ENCODE measurements around the gene SRP14. TPM values are rescaled to one million over a fixed set of nuclear protein-coding genes. Genes with fewer than 3 reads are reported as not detected.
"Not testable (repeated sequence)": the region's sequence is repeated elsewhere in the genome, so short reads cannot be mapped to it uniquely, and the experiment has no call there.

The SRP14 gene
- total RNA-seq, 4 donors from 2014 or later = 327 to 576 (median 408) TPM

DNA sequence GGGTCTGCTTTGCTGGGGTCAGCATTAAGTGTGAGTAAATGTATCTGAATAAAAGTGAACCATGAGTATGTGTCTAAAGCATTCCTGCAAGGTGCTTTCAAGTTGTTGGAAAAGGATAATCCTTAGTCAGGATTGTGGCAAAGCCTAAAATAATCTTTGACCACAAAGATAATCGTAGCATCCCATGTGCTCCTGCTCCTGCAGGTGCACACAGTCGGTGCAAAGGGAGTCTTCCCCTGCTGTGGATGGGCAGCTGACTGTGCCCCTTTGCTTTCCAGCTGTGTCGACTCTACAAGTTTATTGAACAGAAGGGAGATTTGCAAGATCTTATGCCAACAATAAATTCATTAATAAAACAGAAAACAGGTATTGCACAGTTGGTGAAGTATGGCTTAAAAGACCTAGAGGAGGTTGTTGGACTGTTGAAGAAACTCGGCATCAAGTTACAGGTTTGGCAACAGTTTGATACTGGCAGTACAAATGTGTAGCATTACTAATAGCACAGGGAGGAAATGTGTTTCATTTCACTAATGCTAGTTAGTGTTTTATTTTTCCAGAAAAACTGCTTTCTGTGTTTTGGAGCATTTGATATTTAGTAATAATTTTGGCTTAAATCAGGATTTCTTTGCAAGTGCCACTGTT is 22.6 kb downstream of the SRP14 start:
- WGBS, 2 donors = 73 to 78% methylated on average over 4 of the region's 4 CpGs
- no peak for TF ChIP-seq POLR2A (IDR thresholded peaks at IDR 0.05)
- TF ChIP-seq, protein P1, sequence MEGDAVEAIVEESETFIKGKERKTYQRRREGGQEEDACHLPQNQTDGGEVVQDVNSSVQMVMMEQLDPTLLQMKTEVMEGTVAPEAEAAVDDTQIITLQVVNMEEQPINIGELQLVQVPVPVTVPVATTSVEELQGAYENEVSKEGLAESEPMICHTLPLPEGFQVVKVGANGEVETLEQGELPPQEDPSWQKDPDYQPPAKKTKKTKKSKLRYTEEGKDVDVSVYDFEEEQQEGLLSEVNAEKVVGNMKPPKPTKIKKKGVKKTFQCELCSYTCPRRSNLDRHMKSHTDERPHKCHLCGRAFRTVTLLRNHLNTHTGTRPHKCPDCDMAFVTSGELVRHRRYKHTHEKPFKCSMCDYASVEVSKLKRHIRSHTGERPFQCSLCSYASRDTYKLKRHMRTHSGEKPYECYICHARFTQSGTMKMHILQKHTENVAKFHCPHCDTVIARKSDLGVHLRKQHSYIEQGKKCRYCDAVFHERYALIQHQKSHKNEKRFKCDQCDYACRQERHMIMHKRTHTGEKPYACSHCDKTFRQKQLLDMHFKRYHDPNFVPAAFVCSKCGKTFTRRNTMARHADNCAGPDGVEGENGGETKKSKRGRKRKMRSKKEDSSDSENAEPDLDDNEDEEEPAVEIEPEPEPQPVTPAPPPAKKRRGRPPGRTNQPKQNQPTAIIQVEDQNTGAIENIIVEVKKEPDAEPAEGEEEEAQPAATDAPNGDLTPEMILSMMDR (IDR thresholded peaks at IDR 0.05) = no peak
- Histone ChIP-seq H3K27ac (no peak overlapping the region), H3K27me3 (no peaks in the 10 kb centered on the region), H3K4me1 (no peaks in the 10 kb centered on the region), H3K9me3 (no peaks in the 10 kb centered on the region), H3K4me3 (replicated peaks in 1 of 3) (no peak overlapping the region), H3K36me3 (peaks cover 38 to 55% of the 10 kb centered on the region in 2 donors)
- DNase-seq = no peak
- intact Hi-C loops (cut with DNase I) = no loop called here

GRCh38 chr15:40014390-40014789 is 24.6 kb downstream of the SRP14 start:
- 98 to 100% methylated on average over 3 of the region's 3 CpGs for WGBS, 2 donors
- Histone ChIP-seq H3K4me3 (replicated peaks in 1 of 3) (no peak overlapping the region), H3K9me3 (no peaks in the 10 kb centered on the region), H3K36me3 (peaks cover 35 to 58% of the 10 kb centered on the region in 2 donors), H3K27me3 (no peaks in the 10 kb centered on the region), H3K27ac (no peak overlapping the region), H3K4me1 (no peaks in the 10 kb centered on the region)
- intact Hi-C loops (cut with DNase I) = no loop called here
- DNase-seq = no peak
- TF ChIP-seq, protein P1 (IDR thresholded peaks at IDR 0.05) = no peak
- TF ChIP-seq POLR2A (IDR thresholded peaks at IDR 0.05) = no peak

- intact Hi-C loops (cut with DNase I); H3K9me3 ChIP-seq; H3K4me3 ChIP-seq (replicated peaks in 1 of 3); H3K27ac ChIP-seq; H3K27me3 ChIP-seq; H3K4me1 ChIP-seq; DNase-seq: not testable (repeated sequence)
- H3K36me3 ChIP-seq = peaks cover 27 to 58% of the 10 kb centered on the region in 2 donors
- WGBS, 2 donors = 94 to 96% methylated on average over 6 of the region's 6 CpGs
These were observed 25.6 kb downstream of the SRP14 start for GRCh38 chr15:40013372-40013771.

GRCh38 chr15:40011303-40011702 is 27.7 kb downstream of the SRP14 start:
- H3K4me1 ChIP-seq = no peaks in the 10 kb centered on the region
- intact Hi-C loops (cut with DNase I) = no loop called here
- TF ChIP-seq, protein P1 (IDR thresholded peaks at IDR 0.05) = no peak
- TF ChIP-seq POLR2A (IDR thresholded peaks at IDR 0.05) = no peak
- DNase-seq = no peak
- H3K36me3 ChIP-seq = peaks cover 42 to 67% of the 10 kb centered on the region in 2 donors
- H3K4me3 ChIP-seq (replicated peaks in 1 of 3) = no peak overlapping the region
- 96 to 98% methylated on average over 4 of the region's 4 CpGs for WGBS, 2 donors
- H3K27me3 ChIP-seq = no peaks in the 10 kb centered on the region
- no peaks in the 10 kb centered on the region for H3K9me3 ChIP-seq
- no peak overlapping the region for H3K27ac ChIP-seq

DNA sequence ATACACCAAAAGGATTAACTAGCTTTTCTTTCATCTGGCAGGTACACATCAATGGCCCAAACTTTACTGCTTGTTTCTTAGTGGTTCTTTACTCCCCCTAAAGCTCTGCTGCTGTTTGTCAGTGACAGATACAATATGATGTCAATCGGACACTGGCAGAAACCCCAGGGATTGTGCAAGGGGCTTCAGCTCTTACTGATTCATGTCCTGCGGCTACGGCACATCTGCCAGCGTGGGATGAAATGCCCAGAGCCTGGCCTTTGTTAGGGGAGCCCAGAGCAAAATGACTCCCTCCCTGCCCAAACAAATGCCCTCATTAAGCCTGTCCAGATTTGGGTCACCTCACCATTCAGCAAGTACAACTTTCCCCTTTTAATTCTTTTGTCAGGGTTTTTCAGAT is 28.3 kb downstream of the SRP14 start:
- H3K9me3 ChIP-seq = no peaks in the 10 kb centered on the region
- WGBS, 2 donors = 92 to 99% methylated on average over 4 of the region's 4 CpGs
- DNase-seq = no peak
- no peaks in the 10 kb centered on the region for H3K4me1 ChIP-seq
- H3K4me3 ChIP-seq (replicated peaks in 1 of 3) = no peak overlapping the region
- TF ChIP-seq, protein P1 (IDR thresholded peaks at IDR 0.05) = no peak
- TF ChIP-seq POLR2A (IDR thresholded peaks at IDR 0.05) = no peak
- no peaks in the 10 kb centered on the region for H3K27me3 ChIP-seq
- no peak overlapping the region for H3K27ac ChIP-seq
- peaks cover 42 to 69% of the 10 kb centered on the region in 2 donors for H3K36me3 ChIP-seq
- intact Hi-C loops (cut with DNase I) = no loop called here
